Kasumi-1 (cell line): Measurements from ENCODE around the gene CES2.
A peak's percentile ranks its signal among the peaks of the same experiment; 100 is the strongest.
"Not testable (repeated sequence)": the region's sequence is repeated elsewhere in the genome, so short reads cannot be mapped to it uniquely, and the experiment has no call there.

Source experiments
- DNase-seq, 2 experiments: peaks; one replicate each; lab custom pipeline; 2025; lab: John Stamatoyannopoulos, UW

CES2 gene

DNA sequence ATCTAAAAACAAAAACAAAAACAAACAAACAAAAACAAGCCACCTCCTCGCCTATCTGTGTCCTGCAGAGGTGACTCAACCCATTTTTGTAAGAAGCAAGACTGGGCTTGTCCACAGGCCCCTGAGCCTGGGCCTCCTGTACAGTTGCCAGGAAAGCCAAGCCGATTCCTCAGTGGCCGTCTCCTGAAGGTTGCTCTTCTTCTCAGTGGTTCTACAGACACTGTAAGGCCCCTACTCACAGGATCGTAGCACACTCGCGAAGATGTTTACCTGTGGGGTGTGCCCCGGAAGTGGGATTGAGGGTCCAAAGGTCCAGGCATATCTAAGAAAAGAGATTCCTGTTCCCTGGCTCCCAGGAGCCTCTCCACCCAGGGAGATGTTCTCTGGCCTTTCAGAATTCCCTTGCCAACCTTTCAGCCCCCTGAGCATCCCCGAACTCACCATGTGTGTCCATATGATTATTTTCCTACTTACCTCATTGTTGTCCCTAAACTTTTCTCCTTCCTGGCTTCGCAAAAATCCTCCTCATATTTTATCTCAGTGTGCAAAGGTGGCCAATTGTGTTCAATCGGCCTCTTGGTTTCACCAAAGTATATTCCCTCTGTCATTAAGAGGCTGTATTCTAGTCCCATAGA lies 18.3 kb downstream of the CES2 start:
- DNase-seq: no peak

DNA sequence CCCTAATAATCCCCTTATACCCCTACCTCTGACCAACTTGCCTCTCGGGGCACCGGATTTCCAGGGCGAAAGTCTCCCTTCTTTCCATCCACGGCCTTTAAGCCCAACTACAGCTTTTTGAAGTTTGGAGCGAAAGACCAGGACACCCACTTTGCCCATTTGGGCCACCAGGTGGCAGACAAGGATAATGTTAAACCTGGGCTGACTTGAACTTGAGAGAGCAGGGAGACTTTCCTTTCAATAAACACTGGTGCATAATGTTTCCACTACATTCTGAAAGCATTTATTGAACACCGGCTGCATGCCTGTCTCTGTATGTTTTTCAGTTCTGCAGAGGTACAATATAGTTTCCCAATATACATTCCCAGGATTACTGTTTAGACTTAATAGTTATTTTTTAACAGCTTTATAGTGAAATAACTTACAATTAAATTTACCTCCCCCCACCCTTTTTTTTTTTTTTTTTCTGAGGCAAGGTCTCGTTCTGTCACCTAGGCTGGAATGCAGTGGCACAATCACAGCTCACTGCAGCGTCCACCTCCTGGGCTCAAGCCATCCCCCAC lies 18.9 kb downstream of the CES2 start:
- DNase-seq: peak; percentile 82 to 94

DNA sequence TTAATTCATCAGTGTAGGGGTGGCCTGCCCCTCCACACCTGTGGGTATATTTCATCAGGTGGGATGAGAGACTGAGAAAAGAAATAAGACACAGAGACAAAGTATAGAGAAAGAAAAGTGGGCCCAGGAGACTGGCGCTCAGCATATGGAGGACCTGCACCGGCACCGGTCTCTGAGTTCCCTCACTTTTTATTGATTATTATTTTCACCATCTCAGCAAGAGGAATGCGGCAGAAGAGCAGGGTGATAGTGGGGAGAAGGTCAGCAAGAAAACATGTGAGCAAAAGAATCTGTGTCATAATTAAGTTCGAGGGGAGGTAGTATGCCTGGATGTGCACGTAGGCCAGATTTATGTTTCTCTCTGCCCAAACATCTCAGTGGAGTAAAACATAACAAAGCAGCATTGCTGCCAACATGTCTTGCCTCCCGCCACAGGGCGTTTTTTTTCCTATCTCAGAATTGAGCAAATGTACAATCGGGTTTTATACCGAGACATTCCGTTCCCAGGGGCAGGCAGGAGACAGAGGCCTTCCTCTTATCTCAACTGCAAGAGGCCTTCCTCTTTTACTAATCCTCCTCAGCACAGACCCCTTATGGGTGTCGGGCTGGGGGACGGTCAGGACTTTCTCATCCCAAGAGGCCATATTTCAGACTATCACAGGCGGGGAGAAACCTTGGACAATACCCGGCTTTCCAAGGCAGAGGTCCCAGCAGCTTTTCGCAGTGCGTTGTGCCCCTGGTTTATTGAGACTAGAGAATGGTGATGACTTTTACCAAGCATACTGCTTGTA lies 20.2 kb downstream of the CES2 start:
- DNase-seq: not testable (repeated sequence)

DNA sequence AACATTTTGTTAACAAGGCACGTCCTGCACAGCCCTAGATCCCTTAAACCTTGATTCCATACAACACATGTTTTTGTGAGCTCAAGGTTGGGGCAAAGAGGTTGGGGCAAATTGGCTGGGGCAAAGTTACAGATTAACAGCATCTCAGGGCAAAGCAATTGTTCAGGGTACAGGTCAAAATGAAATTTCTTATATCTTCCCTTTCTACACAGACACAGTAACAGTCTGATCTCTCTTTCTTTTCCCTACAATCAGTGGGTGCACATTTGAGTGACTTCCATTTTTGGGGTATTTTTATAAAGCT lies 20.8 kb downstream of the CES2 start:
- not testable (repeated sequence) for DNase-seq

DNA sequence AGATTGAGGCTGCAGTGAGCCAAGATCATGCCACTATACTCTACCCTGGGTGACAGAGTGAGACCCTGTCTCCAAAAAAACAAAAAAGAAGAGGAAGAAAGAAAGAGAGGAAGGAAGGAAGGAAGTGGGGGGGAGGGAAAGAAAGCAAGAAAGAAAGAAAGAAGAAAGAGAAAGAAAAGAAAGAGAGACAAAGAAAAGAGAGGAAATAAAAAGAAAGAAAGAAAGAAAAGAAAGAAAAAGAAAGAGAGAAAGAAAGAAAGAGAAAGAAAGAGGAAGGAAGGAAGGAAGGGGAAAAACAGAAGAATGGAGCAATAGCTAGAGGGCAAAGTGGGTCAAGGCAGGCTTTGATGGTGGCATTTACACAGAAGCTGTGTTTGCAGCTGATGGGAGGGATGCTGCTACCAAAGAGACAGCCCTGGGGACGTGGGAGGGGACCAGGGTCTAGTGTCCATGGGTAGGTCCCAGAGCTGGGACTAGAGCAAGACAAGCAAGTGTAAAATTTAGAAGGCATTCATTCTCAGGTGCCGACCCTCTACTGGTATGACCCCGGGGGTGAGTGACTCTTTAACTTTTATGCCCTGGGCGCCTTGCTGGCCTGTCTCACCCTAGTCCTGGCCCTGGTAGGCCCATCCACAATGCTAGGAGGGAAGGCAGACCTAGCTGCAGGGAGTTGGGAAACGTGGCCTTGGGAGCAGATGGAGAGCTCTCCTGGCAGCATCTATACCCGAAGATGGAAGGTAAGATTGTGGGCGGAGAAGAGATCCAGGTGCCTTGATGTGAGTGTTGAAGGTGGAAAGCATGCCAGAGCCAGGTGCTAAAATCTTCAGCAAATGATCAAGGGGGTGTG lies 23.8 kb downstream of the CES2 start:
- no peak for DNase-seq

DNA sequence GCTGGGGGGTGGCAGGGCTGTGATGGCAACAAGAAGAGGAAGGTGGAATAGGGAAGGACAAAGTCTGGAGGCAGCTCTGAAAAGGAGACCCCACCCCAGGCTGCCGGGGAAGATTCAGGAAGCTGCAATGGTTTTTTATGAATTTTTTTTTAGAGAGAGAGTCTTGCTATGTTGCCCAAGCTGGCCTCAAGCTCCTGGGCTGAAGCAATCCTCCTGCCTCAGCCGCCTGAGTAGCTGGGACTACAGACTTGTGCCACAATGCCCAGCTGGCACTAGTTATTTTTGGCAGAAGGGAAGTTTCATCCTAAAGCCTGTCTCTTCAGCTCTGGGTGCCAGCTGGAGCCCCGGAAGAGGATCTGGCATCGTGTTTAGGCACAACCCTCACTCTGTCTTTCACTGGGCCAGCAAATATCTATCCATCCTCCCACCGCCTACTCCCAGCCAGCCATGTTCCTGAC lies 24.4 kb downstream of the CES2 start:
- DNase-seq: no peak

DNA sequence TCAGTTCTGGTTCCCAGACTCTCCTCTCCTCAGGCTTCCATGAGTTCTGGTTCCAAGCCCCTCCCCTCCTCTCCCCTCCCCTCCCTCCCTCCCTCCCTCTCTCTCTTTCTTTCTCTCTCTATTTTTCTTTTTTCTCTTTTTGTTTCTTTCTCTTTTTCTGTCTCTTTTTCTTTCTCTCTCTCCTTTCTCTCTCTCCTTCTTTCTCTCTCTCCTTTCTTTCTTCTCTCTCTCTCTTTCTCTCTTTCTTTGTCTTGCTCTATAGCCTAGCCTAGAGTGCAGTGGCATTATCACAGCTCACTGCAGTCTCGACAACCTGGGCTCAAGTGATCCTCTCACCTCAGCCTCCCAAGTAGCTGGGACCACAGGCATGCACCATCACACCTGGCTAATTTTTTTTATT lies 25.0 kb downstream of the CES2 start:
- no peak for DNase-seq

DNA sequence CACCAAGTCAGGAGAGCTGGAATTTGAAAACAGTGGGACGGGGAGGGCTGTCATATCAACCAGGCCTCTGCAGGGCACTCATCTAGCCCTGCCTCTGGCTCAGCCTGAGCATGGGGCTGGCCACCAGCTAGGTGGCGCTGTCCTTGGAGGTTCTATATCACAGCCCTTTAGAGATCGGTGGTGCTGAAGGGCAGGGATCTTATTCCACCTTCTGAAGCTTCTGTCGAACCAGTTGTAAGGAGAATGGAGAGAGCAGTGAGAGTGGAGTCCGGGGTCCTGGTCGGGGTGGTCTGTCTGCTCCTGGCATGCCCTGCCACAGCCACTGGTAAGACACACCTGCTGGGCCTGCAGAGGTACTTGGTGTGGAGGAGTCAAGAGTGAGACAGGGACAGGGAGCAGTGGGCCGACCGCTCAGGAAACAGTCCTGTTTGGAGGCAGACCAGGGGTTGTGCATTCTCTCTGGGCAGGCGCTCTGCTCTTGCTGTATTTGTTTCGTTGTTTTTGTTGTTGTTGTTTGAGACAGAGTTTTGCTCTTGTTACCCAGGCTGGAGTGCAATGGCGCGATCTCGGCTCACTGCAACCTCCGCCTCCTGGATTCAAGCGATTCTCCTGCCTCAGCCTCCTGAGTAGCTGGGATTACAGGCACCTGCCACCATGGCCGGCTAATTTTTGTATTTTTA lies 25.9 kb downstream of the CES2 start, which contains the start of gene CES3:
TSS of gene CES3 (plus strand) at position 202 of the 680 bp plus-strand sequence. CDS start at position 244, 42 bp downstream.
- peak; percentile 96 to 97 for DNase-seq

DNA sequence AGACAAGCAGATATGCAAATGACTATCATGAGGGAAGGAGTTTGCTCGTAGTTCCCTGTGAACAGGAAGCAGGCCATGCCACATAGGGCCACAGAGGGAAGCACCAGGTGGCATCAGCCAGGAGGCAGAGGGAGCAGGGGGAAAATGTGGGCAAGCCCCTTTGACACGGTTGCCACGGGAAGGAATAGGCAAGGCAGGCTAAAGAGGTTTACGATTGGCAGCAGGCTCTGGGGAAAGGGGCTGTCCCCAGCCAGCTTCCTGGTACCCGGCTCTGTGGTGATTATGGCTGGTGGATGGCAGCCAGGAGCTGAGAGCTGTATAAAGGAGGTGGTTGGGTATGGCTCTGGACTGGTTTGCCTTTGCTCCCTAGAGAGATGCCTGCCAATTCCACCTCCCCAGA lies 26.6 kb downstream of the CES2 start:
- peak in 1 of 2 experiments; percentile 10 for DNase-seq

DNA sequence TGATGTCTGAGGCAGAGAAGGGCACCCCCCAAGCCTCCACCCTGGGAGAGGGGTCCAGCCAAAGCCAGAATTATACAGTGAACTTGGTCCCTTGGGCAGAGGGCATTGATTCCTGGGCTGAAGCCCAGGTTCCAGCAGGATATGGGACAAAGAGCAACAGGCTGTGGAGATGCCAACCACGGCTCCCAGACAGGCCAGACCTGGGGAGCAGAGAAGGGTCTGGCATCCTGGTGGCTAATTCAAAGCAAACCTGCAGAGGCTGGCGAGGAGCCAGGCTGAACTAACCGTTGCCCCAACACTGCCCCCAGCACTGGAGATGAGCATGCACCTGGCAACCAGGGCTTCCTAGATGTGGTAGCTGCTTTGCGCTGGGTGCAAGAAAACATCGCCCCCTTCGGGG lies 28.7 kb downstream of the CES2 start:
- DNase-seq: no peak

DNA sequence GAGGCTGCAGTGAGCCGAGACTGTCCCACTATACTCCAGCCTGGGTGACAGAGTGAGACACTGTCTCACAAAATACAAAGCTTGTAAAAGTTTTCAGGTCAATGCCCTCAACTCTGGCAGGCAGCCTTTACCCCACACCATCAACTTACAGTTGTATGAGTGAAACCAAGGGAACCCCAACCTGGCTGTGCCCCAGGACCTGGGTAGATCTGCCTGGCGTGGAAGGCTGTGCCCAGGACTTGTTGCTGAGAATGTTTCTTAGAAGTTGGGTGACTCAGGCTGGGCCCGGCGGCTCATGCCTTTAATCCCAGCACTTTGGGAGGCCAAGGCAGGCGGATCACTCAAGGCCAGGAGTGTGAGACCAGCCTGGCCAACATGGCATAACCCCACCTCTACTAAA lies 33.5 kb downstream of the CES2 start:
- no peak for DNase-seq

DNA sequence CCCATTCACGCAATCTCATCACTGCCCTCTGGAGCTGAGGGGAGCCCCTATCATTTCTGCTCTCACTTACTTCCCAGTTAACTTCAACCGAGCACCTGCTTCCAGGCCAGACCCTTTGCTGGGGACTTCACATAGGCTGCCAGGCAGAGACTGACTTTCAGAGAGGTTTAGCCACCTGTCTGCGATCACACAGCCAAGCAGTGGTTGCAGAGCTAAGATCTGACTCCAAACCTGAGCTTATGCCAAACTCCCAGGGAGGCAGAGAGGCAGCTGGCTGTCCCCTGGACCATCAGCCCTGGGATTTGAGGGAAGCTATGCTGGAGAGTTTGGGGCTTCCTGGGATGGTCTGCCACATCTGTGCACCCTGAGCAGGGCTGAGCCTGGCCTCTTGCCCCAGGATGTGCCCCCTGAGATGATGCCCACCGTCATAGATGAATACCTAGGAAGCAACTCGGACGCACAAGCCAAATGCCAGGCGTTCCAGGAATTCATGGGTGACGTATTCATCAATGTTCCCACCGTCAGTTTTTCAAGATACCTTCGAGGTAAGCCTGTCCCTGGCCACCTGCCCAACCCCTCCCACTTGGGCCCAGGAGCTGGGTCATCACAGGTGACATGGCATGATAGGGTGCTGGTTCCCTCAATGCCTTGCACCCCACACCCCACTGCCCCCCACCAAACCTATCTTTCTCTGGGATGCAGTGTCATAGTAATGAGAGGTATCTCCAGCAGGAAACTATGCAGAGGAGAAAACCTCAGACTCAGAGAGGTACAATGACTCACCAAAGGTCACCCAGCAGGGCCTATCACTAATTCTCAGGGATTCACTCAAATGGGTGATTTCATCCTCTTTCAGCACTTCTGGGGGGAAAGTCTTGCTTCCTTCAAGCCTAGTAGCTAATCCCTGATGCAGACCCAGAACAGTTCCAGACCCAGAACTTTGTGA lies 35.7 kb downstream of the CES2 start:
- DNase-seq: no peak

DNA sequence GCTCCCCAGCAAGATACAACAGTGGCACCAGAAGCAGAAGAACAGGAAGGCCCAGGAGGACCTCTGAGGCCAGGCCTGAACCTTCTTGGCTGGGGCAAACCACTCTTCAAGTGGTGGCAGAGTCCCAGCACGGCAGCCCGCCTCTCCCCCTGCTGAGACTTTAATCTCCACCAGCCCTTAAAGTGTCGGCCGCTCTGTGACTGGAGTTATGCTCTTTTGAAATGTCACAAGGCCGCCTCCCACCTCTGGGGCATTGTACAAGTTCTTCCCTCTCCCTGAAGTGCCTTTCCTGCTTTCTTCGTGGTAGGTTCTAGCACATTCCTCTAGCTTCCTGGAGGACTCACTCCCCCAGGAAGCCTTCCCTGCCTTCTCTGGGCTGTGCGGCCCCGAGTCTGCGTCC lies 37.7 kb downstream of the CES2 start:
- no peak for DNase-seq

DNA sequence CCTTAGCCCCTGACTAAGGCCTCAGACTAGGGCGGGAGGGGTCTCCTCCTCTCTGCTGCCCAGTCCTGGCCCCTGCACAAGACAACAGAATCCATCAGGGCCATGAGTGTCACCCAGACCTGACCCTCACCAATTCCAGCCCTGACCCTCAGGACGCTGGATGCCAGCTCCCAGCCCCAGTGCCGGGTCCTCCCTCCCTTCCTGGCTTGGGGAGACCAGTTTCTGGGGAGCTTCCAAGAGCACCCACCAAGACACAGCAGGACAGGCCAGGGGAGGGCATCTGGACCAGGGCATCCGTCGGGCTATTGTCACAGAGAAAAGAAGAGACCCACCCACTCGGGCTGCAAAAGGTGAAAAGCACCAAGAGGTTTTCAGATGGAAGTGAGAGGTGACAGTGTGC lies 38.4 kb downstream of the CES2 start:
- no peak for DNase-seq

DNA sequence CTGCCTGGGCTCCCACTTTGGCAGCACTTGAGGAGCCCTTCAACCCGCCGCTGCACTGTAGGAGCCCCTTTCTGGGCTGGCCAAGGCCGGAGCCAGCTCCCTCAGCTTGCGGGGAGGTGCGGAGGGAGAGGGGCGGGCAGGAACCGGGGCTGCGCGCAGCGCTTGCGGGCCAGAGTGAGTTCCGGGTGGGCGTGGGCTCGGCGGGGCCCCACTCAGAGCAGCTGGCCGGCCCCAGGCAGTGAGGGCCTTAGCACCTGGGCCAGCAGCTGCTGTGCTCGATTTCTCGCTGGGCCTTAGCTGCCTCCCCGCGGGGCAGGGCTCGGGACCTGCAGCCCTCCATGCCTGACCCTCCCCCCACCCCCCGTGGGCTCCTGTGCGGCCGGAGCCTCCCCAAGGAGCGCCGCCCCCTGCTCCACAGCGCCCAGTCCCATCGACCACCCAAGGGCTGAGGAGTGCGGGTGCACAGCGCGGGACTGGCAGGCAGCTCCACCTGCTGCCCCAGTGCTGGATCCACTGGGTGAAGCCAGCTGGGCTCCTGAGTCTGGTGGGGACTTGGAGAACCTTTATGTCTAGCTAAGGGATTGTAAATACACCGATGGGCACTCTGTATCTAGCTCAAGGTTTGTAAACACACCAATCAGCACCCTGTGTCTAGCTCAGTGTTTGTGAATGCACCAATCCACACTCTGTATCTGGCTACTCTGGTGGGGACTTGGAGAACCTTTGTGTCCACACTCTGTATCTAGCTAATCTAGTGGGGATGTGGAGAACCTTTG lies 39.0 kb downstream of the CES2 start:
- DNase-seq: not testable (repeated sequence)

DNA sequence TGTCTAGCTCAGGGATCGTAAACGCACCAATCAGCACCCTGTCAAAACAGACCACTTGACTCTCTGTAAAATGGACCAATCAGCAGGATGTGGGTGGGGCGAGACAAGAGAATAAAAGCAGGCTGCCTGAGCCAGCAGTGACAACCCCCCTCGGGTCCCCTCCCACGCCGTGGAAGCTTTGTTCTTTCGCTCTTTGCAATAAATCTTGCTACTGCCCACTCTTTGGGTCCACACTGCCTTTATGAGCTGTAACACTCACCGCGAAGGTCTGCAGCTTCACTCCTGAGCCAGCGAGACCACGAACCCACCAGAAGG lies 39.6 kb downstream of the CES2 start:
- DNase-seq: not testable (repeated sequence)

DNA sequence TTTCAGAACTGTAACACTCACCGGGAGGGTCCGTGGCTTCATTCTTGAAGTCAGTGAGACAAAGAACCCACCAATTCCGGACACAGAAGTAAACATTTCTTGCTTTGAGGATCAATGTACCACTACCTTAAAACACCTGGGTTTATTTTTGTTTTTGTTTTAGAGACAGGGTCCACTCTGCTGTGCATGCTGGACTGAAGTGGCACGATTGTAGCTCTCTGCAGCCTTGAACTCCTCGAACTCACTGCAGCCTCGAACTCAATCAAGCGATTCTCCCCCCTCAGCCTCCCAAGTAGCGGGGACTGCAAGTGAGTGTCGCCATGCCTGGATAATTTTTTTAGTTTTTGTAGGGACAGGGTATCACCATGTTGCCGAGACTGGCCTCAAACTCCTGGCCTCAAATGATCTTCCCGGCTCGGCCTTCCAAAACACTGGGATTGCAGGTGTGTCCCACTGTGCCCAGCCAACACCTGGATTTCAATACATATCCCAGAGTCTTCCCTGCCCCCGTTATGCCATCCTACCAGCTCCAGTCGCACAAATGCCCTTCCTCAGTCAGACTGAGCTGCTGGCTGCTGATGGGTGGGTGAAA lies 40.1 kb downstream of the CES2 start:
- DNase-seq: no peak

DNA sequence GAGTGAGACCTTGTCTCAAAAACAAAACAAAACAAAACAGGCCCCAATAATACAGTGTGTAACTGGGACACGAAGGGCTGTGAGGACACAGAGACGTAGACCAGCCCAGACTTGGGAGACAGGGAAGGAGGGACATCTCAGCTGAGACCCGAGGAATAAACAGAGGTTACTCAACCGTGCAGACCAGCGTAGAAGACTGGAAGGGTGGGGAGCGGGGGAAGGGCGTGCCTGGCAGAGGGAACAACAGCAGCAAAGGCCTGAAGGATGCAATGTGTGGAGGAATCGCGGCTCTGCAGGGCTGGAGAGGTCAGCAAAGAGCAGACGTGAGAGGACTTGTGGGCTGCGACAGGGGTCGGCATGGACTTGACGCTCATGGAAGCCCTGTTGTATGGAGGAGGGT lies 41.4 kb downstream of the CES2 start:
- no peak for DNase-seq

DNA sequence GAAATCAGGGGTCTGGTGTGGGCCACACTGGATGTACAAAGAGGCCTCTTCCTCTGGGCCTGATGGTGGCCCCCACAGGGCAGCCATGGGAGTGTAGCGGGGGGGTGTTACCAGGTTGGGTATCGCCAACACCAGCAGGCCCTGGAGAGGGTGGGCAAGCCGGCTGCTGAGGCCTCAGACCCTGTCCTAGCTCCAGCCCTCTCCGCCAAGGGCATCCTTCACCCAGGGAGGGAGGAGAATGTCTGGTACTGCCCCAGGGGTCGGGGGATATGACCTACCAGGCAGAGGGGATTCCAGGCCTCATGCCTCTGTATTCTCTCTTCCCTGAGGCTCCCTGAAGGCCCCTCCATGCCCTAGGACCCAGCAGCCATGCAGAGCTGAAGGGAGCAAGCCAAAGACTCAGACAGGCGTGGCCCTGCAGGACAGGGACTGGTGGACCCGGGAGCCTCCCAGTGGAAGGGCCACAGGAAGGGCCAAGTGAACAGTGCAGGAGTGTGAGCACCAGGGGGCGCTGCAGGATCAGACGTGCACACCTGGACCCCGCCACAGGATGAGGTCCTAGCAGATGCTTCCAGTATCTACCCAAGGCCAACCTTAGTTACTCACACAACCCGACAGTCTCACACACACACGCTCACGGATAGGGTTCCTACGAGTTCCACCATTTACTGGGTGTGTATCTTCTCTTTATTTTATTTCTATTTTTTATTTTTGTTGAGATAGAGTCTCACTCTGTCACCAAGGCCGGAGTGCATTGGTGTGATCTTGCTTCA lies 42.2 kb downstream of the CES2 start:
- DNase-seq: peak; percentile 82 to 86
